HG03139 (cell line): ENCODE data around the gene RTL10.
"Not testable (repeated sequence)": the region's sequence is repeated elsewhere in the genome, so short reads cannot be mapped to it uniquely, and the experiment has no call there.

ENCODE experiments used
- ATAC-seq: cut with Tn5 transposase; IDR thresholded peaks from one replicate; pipeline ENCODE4 v1.9.1; 2021; ENCODE audit not compliant: unreplicated experiment

Gene RTL10

DNA sequence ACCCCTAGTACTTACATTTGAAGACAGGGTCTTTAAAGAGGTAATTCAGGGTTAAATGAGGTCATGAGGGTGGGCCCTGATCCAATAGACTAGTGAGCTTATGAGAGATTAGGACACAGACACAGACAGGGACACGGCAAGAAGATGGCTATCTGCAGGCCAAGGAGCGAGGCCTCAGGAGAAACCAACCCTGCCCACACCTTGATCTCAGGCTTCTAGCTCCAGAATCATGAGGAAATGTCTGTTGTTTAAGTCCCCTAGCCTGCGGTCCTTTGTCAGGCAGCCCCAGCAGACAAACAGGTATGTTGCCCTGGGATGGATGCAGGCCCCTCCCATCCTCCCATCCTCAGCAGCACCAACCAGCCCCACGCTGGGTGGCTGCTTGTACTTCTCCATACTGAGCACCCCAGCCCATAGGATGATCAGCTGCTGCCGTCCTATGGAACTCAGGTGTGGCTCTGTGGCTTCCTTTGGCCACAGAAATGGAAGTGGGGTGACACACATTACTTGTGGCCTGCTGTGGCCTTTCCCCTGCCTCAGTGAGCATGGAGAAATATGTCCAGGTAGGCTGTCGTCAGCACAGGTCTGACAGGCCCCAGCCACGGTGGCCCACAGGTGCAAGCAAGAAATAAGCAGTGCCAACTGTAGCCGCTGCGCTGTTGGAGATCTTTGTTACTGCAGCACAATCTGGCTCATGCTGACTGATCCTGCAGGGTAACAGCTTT is 7.9 kb downstream of the RTL10 start:
- no peak for ATAC-seq

DNA sequence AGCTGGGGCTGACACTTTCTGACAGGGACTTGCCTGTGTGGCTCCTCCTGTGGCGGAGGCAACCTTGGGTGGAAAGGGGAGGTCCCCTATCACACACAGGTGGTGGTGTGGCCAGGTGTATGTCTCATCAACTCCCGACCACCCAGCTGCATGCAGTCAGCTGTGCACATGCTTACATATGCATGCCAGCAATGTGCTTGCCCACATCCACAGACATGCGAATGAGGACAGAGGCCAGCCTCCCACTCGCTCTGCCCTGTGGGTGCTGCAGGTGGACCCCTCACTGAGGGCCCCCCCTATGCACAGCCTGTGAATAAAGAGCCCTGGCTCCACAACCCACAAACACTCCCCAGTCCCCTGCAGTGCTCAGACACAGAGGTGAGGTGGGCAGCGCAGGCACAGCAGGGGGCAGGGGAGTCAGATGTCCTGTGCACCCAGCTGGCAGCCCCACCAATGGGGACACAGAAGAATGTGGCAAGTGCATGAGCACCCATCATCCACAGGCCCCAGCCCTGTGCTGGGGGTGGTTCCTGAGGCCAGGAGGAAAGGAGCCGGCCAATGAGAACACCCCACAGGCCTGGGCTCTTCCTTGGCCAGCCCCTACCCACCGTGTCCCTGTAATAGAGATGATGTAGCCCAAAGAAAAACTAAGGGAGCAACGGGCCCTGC is 9.5 kb downstream of the RTL10 start:
- no peak for ATAC-seq

DNA sequence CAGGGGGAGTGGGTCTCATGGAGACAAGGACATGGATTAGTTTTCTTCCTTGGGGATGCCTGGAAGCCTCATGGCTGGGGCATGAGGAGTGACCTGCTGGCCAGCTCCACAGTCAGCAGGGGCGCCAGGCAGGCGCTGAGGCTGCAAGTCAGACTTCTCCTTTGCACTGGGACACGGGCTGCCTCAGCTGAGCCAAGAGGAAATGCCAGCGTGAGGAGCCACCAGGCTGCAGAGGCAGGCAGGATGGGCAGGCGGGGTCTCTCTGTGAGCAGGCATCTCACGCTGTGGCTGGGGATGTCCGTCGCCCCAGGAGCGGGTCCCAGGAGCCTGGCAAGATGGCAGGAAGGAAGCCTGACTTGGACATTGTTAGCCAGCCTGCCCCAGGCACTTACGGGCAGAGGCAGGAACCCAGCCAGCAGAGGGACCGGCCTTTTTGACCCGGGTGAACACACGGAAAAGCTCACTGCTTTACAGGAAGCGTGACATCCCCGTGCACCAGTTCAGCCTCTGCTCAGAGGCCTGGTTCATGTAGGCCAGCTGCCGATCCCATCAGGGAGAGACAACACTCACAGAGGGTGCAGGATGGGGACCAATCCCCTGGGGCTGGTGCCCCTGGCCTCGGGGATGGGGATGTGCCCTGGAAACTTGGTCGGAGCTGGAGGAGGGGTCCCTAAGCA is 10.2 kb downstream of the RTL10 start:
- no peak for ATAC-seq

DNA sequence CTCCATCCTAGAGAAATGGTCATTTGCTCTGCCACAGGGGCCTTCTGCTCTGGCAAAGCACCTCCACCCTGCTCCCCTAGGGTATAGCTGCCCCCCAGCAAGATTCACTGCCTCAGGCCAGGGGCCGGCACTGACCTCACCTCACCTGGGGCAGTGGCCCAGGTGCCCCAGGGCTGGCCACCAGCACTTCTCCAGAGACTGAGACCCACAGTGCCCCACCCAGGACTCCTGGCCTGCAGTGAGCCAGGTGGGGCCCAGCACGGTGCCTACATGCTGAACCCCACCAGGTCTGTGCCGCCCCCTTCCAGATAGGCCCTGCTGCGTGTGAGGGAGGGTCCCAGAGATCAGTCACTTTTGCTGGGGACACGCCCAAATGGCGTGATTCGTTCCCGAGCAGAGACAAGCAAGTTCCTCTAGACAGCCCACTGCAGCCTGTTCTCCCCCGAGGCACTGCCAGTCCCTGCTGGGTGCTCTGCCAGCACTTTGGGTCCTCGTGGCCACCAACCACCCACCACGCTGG is 10.8 kb downstream of the RTL10 start:
- ATAC-seq = no peak

DNA sequence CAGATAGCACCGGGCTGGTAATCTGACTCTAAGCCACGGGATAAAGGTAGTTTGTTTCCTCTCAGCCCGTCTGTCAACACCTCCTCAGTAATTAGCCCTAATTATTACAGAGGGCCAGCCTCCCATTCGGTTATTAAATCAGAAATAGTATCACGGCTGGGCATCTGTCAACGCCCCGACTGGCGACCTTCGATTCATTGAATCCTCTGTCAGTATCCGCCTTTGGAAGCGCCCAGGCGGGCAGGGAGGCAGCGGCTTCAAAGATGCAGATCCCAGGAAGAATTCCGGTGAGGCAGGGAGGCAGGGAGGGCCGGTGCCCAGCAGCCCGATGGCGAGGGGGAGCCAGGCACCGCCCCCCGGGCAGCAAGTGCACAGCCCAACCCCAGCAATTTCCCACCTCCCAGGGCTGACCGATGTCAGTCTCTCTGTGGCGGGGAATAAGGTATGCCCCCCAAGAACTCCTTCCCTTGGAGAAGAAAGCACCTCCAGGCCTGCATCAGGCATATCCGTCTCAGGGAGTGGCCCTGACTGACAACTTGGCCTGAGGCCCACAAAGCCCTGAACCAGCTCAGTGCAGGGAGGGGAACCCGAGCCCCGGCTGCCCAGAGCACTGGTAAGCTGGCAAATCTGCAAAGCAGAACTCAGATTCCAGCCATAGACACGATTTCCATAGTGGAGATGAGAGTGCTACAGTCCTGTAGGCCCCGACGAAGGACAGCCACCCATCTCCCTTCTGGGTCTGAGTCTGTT is 11.4 kb downstream of the RTL10 start:
- ATAC-seq = no peak

DNA sequence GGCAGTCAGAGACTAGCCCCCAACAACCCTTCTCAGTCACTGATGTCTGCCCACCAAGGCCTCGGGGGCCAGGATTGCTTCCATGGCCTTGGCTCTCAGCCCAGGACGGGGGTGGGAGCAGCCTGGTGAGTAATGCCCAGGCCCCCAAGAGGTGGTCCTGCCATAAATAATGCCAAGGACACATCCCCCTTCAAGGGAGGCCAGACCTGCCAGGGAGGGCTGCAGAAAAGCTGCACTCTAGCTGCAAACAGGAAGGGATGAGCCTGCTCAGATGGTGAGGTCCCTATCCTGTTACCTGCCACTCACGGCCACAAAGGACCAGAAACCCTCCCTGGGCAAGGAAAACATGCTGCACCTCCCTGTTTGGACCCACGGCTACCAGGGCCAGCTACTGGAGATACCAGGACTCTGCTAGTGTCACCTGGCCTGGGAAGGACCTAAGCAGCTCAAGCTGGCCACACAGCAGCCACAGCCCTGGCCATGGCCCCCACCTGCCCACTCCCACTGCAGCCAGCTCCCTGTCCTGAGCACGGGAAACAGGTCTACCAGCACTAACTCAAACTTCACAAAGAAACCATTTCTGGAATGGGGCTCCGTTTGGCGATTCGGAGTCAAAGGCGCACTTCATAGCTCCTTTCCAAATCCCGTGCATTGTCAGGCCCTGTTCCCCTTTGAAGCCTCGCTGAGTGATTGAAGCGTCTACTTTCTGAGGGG is 12.1 kb downstream of the RTL10 start:
- no peak for ATAC-seq

DNA sequence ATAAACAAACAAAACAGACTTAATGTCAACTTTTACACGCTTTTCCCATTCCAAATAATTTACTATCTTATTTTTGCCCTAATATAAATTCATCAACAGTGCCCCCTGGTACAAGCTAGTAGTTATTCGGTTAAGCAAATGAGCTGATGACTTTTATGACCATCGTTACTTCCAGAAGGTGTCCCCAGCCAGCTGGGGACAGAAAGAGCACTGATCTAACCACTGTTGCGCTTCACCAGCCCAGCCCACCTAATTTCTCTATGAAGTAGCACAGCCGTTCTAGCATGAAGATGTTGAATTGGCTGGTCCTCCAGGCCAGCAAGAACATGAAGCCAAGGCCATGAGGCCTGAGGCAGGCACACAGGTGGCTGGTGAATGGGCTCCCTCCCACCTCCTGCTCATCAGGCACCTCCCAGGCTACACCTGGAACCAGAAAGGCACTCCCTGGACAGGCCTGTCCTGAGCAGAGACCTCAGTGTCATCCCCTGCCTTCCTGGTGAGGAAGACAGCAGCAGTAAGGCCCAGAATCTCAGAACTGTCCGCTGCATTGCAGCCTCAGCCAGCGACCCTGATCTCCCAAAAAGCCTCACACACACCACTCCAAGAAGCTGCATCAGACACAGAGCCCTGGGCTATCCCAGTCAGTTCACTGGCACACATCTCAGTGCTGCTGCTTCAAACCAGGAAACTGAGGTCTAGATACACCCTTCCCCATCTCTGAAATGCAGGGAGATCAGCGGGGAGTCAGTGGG is 12.9 kb downstream of the RTL10 start:
- ATAC-seq = no peak

DNA sequence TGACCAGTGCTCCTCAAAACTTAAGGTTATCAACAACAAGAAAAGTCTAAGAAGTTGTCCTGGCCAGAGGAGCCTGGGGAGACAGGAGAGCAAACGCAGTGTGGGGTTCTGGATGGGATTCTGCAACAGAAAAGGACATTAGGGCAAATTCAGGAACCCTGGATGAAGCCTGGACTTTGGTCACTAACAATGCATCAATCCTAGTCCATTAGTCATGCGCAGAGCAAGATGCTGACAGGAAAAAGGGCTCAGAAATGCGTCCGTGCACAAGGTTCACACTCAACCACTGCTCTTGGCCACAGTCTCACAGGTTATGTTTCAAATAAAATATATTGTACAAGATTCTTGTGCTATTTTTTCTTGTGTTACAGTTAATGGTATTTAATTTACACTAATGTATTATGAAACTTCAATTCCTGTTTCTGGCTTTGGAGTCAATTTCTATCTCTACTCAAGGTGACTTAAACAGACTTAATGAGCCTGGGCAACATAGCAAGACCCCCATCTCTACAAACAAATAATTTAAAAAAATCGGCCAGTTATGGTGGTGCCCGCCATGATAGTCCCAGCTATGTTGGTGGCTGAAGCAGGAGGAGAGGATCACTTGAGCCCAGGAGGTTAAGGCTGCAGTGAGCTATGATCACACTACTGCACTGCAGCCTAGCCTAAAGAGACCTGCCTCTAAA is 13.6 kb downstream of the RTL10 start:
- ATAC-seq = no peak

DNA sequence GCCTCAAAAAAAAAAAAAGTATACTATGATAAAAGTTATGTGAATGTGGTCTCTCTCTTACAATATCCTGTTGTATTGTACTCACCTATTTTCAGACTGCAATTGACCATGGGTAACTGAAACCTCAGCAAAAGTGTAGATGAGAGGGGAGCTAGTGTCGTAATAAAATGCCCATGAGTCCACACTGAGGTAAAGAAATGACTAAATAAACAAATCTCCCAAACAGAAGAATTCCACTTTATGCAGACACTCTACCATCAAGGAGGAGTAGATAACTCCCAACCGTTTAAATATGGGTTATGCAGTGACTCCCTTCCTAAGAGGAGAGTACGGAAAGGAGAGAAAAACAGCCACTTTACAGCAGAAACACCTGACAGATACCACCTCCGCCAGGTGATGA is 14.6 kb downstream of the RTL10 start:
- no peak for ATAC-seq

DNA sequence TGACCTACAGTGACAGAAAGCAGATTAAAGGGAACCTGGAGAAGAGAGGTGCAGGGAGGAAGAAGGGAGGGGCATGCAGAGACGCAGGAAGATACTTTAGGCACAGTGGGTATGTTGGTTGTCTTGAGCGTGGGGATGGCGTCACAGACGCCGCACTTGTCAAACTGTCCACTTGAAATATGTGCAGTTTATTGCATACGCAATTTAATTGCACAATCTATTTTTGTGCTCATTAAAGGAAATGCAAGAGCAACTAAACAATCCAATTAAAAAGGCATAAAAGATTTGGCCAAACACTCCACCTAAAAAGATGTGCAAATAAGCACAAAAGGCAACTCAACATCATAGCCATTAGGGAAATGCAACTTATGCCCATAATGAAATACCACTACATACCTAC is 16.8 kb downstream of the RTL10 start:
- ATAC-seq = no peak

DNA sequence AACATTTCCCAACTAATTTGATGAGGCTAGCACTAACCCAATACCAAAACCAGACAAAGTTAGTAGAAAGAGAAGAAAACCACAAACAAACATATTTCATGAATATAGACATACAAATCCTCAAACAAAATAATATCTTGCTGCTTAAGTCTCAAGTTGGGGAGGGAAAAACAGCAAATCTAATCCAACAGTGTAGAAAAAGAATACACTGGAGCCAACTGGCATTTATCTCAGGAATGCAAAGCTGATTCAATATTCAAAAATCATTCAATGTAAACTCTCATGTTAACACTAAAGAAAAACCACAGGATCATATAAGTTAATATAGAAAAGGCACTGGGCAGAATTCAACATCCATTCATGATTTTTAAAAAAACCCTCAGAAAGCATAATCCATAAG is 18.2 kb downstream of the RTL10 start:
- ATAC-seq = no peak

DNA sequence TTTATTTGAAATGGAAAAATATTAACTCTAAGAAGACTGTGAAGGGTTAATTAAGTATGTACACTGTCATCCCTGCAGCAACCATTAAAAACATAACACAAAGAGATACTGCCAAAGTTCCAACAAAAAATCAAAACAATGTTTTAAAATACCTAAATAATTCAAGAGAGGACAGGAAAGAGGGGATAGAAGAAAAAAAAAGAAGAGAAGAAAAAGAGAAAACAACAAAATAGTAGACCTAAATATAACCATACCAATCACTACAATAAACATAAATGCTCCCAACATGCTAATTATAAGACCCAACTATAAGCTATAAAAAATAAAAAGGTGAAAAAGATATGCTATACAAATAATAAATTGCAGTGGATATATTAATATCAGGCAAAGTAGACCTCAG is 20.1 kb downstream of the RTL10 start:
- no peak for ATAC-seq

DNA sequence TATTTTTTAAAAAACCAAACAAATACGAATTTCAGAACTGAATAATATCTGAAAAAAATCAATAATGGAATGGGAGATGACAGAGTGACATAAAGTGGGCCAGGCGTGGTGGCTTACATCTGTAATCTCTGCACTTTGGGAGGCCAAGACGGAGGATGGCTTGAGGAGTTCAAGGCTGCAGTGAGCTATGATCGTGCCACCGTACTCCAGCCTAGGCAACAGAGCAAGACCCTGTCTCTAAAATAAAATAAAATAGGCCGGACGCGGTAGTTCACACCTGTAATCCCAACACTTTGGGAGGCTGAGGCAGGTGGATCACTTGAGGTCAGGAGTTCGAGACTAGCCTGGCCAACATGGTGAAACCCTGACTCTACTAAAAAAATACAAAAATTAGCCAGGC is 21.3 kb downstream of the RTL10 start:
- not testable (repeated sequence) for ATAC-seq

DNA sequence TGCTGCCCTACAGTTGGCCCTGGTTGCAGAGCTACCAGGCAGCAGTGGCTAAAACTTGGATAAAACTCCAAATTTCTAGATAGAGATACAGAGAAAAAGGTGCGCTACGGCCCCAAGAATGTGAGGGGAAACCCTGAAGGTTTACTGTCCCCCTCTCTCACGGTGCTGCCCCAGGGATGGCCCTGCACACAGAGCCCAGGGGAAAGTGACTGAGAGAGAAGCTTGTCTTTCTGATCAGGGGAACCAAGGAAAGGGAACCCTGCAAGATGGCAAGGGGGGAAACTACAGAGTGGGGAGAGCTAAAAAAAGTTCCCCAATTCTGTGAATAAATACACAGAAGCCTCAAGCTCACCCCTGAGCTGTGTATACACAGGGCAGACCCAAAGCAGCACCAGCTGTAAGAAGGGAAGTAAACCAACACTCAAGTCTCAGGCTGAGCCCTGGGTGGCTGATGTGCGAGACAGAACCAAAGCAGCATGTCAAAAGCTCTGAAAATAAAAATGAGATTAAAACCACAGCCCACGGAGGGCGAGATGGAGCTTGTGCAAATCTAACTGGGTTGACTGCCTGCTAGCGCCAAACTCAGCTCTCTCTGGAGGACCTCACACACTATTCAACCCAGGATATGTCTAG is 22.1 kb downstream of the RTL10 start:
- no peak for ATAC-seq

DNA sequence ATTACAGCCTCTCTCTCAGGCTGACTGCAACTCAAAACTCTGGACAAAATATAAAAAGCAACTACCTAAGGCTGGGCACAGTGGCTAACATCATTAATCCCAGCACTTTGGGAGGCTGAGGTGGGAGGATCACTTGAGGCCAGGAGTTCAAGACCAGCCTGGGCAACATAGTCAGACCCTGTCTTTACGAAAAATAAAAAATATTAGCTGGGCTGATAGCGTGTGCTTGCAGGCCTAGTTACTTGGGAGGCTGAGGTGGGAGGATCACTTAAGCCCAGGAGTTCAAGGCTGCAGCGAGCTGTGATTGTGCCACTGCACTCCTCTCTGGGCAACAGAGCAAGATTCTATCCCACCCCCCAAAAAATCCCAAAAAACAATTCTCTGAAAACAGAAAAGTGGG is 22.7 kb downstream of the RTL10 start:
- not testable (repeated sequence) for ATAC-seq

DNA sequence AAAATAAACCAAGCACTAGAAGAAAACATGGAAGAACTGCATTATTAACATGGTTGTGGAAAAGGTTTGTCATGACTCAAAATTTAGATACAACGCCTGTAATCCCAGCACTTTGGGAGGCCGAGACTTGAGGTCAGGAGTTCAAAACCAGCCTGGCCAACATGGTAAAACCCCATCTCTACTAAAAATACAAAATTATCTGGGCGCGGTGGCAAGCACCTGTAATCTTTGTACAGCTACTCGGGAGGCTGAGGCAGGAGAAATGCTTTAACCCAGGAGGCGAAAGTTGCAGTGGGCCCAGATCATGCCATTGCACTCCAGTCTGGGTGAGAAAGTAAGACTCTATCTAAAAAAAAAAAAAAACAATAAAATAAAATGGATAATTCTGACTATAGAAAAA is 23.7 kb downstream of the RTL10 start:
- no peak for ATAC-seq

DNA sequence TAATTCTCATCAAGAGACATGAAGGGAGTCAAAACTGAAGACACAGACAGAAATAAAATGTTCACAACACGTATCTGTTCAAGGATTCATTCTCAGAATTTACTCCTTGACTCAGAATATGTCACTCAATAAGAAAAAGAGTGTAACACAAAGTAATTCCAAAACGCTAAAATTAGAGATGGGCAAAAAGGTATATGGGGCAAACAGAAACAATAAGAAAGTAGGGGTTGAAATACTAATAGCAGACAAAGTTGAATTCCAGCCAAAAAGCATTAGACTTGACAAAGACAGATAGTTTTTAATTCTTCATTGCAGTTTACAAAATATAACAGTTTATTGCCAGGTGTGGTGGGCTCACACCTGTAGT is 26.7 kb downstream of the RTL10 start:
- no peak for ATAC-seq

DNA sequence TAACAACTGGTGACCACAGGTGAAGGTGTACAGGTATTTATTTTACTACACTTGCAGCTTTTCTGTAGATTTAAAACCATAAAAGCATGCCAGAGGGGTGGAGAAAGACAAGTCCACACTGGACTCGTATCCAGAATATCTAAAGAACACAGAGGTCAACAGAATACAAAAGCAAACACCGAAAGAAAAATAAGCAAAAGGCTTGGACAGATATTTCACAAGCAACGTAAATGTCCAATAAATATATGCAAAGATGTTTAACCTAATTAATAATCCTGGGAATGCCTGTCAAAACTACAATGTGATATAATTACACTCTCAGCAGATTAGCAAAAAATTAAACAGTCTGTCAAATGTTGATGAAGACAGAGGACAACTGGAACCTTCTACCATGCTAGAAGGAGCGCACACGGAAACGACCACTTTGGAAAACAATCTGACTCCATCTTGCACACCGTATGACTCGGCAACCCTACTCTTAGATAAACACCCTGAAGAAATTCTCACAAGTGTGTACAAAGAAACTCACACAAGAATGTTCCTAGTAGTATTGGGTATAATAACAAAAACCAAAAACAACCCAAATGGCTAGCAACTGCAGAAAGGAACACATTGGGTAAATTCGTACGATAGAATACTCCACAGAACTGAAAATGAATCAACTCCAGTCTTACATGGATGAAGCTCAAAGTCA is 27.2 kb downstream of the RTL10 start:
- ATAC-seq = no peak

DNA sequence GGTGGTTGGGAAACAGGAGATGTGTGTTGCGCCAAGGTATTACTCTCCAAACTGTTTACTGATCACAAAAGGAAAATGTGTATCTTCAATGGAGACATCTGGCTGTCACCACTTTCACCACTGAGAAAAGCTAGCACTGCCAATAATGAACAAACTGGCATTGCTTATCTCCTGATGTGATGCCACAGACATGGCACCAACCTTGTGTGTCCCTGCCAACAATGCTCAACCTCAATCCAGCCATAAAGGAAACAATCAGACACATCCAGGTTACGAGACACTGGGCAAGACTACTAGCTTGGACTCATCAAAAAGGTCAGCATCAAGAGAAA is 28.1 kb downstream of the RTL10 start:
- no peak for ATAC-seq
